Smooth muscle cell (in vitro differentiated cells): Measurements from ENCODE around the gene PUM2. TPM values are rescaled to one million over a fixed set of nuclear protein-coding genes. Genes with fewer than 3 reads are reported as not detected.

Experiments used
- DNase-seq: peaks from one replicate; lab custom pipeline; 2025; ENCODE audit not compliant: unreplicated experiment; lab: John Stamatoyannopoulos, UW
- H2AFZ ChIP-seq: fragments of 200-600 bp; sonication (generic); 2 replicates; pipeline ENCODE4 v1.6.0; 2016; ENCODE audit warnings: antibody characterized with exemption, low read depth, mild to moderate bottlenecking
- H3F3A ChIP-seq: fragments of 200-600 bp; sonication (generic); 2 replicates; pipeline ENCODE4 v1.6.0; 2017; ENCODE audit warnings: antibody characterized with exemption, low read depth
- H3K27ac ChIP-seq: fragments of 200-600 bp; sonication (generic); 2 replicates; pipeline ENCODE4 v1.5.1; 2016; ENCODE audit warnings: low read depth, mild to moderate bottlenecking
- H3K27me3 ChIP-seq: fragments of 200-600 bp; sonication (generic); 2 replicates; pipeline ENCODE4 v1.6.1; 2016; ENCODE audit warnings: low read depth, mild to moderate bottlenecking
- H3K36me3 ChIP-seq: fragments of 200-600 bp; sonication (generic); 2 replicates; pipeline ENCODE4 v1.5.1; 2016; ENCODE audit warnings: low read depth
- H3K4me1 ChIP-seq: fragments of 200-600 bp; sonication (generic); 2 replicates; pipeline ENCODE4 v1.5.1; 2016; ENCODE audit warnings: low read depth
- H3K4me2 ChIP-seq: fragments of 200-600 bp; sonication (generic); 2 replicates; pipeline ENCODE4 v1.6.0; 2016; ENCODE audit warnings: mild to moderate bottlenecking
- H3K4me3 ChIP-seq: fragments of 200-600 bp; sonication (generic); 2 replicates; pipeline ENCODE4 v1.5.1; 2016; ENCODE audit warnings: mild to moderate bottlenecking
- H3K79me2 ChIP-seq: fragments of 200-600 bp; sonication (generic); 2 replicates; pipeline ENCODE4 v1.6.0; 2016; ENCODE audit warnings: low read depth, mild to moderate bottlenecking
- H3K9ac ChIP-seq: fragments of 200-600 bp; sonication (generic); 2 replicates; pipeline ENCODE4 v1.6.0; 2016; ENCODE audit warnings: low read depth
- H3K9me3 ChIP-seq: fragments of 200-600 bp; sonication (generic); replicated peaks from 2 replicates; pipeline ENCODE4 v1.5.1; 2016; ENCODE audit warnings: low read depth
- H4K20me1 ChIP-seq: fragments of 200-600 bp; sonication (generic); 2 replicates; pipeline ENCODE4 v1.6.0; 2016; ENCODE audit warnings: low read depth
- CTCF ChIP-seq: fragments of 200-600 bp; sonication (generic); IDR thresholded peaks from 2 replicates; pipeline ENCODE4 v1.5.1; 2017; ENCODE audit warnings: borderline replicate concordance, mild to moderate bottlenecking, antibody characterized with exemption; ENCODE audit not compliant: insufficient read depth, poor library complexity, severe bottlenecking
- WGBS: methylation state at CpG from one replicate; pipeline ENCODE4 v1.1.7; 2016; ENCODE audit warnings: low lambda C conversion rate; 5-methylcytosine and 5-hydroxymethylcytosine counted together
- polyA plus RNA-seq: library from polyadenylated mRNA; unstranded; fragments of >200 nt; fragmentation: Nextera tagmentation; extraction: Ambion mirVana; gene quantifications from 2 replicates; pipeline ENCODE4 v1.2.1, GENCODE V29; 2016
- total RNA-seq: library from RNA; depleted of rRNA; stranded (reverse); fragments of >200 nt; gene quantifications from 2 replicates; pipeline ENCODE4 v1.2.3, GENCODE V29; 2014

The PUM2 gene
- total and polyA plus RNA-seq, 2 experiments from 2014 or later, result 5.2 to 42.0 TPM

DNA sequence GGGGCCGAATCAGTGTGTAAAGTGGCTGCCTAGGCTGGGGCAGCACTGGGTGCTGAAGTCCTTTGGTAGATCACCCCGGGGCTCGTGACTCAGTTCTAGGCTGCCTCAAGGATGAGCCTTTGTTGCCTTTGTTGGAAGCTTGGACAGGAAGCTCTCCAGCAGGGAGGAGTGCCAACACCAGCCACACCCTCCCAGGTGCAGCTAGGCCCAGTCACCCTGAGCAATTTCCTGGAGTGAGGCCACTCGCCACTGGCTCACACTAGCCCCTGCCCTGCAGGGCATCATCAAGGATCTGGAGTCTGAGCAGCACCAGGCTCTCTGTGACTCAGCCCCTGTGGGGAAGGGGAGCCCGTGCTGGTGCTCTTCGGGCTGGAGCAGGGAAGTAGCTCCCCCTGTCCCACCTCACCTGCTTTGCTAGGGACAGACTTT, 119.0 kb downstream of the PUM2 start:
- Histone ChIP-seq H2AFZ (no peak overlapping the region), H3K4me1 (no peaks in the 10 kb centered on the region), H3K79me2 (no peaks in the 10 kb centered on the region), H3K4me2 (no peak overlapping the region), H3K9ac (no peak overlapping the region), H3K36me3 (no peaks in the 10 kb centered on the region), H3K9me3 (no peaks in the 10 kb centered on the region), H3K27me3 (no peaks in the 10 kb centered on the region), H3K4me3 (no peak overlapping the region), H4K20me1 (no peaks in the 10 kb centered on the region), H3F3A (no peaks in the 10 kb centered on the region), H3K27ac (peak overlapping the region; percentile 94)
- 66% methylated on average over 6 of the region's 6 CpGs for WGBS
- no peak for TF ChIP-seq CTCF
- DNase-seq, result no peak

DNA sequence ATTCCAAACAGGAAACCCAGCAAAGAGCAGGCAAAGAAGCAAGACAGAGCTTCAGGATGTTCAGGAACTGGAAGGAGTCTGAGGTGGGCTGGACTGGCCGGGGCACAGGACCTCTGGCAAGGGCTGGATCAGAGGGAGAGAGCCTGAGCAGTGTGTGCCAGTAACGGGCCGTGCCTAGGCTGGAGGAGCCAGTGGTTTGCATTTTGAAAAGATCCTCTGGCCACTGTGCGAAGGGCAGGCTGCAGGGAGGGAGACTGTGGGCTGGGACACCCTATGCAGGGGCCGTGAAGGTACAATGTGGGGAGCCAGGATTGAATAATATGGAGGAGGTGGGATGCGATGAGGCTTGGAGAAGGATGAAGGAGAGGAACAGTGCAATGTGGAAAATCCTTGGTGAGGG, 119.5 kb downstream of the PUM2 start:
- H2AFZ ChIP-seq, result no peak overlapping the region
- no peak overlapping the region for H3K4me3 ChIP-seq
- no peaks in the 10 kb centered on the region for H3K27me3 ChIP-seq
- no peaks in the 10 kb centered on the region for H3K36me3 ChIP-seq
- no peak overlapping the region for H3K4me2 ChIP-seq
- H3K9ac ChIP-seq, result no peak overlapping the region
- no peak for TF ChIP-seq CTCF
- H3K4me1 ChIP-seq, result no peaks in the 10 kb centered on the region
- H4K20me1 ChIP-seq, result no peaks in the 10 kb centered on the region
- no peaks in the 10 kb centered on the region for H3K79me2 ChIP-seq
- H3K27ac ChIP-seq, result peak overlapping the region; percentile 94
- no peaks in the 10 kb centered on the region for H3F3A ChIP-seq
- 91% methylated on average over 6 of the region's 6 CpGs for WGBS
- DNase-seq, result no peak
- no peaks in the 10 kb centered on the region for H3K9me3 ChIP-seq

- no peaks in the 10 kb centered on the region for H3K9me3 ChIP-seq
These were observed 120.6 kb downstream of the PUM2 start for GRCh38 chr2:20230114-20230425.

More at GRCh38 chr2:20230114-20230425, 120.6 kb downstream of the PUM2 start:
- H4K20me1 ChIP-seq, result no peaks in the 10 kb centered on the region
- H3K4me3 ChIP-seq, result no peak overlapping the region
- no peak for DNase-seq
- no peak overlapping the region for H3K4me2 ChIP-seq
- TF ChIP-seq CTCF, result no peak
- no peak overlapping the region for H2AFZ ChIP-seq
- no peaks in the 10 kb centered on the region for H3F3A ChIP-seq
- no peaks in the 10 kb centered on the region for H3K79me2 ChIP-seq
- H3K27ac ChIP-seq, result no peak overlapping the region
- whole genome bisulfite sequencing, result 96% methylated on average over 4 of the region's 4 CpGs
- H3K36me3 ChIP-seq, result no peaks in the 10 kb centered on the region
- peaks cover 3% of the 10 kb centered on the region for H3K4me1 ChIP-seq
- no peaks in the 10 kb centered on the region for H3K27me3 ChIP-seq
- H3K9ac ChIP-seq, result no peak overlapping the region
